Stimulated activated naive CD4-positive, alpha-beta T cell treated with Interleukin-2 at 50 U/mL for 16 hours (primary cell): ENCODE data around the gene UBE2M.

ENCODE experiments used
- DNase-seq: peaks from one replicate; lab custom pipeline; 2025; lab: John Stamatoyannopoulos, UW

The UBE2M gene

GRCh38 chr19:58570770-58571574 lies 12.6 kb upstream of the UBE2M start:
- DNase-seq, result no peak

DNA sequence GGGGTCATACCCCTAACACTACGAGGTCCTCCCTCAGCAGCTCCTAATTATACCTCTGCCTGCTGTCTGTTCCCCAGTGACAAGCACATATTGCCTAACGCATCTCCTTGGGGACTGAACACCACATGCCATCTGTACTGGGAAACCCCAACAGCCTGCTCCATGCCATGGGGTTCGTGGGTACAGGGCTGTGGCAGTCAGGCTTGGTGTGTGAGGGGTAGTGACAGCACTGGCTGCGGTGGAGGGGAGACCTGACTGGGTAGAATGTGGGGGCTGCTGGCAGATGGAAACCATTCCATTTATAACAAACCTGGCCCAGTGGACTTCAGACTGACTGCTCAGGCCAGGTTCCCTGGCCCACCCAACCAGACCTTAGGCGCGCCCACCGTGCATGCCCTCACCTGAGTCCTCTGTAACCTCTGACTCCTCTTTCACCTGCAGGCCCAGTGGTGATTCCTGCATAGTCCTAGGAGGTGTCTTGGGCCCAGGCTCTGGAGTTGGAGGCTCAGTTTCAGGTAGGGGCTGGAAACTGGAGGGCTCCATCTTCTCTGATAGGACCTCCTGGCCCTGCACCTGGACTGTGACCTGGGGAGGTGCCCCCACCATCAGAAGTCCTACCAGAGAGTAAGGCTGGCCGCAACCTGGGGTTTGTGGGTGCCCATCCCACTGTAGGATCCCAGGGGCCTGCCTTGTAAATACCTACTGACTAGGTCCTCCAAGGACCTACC lies 11.7 kb upstream of the UBE2M start:
- no peak for DNase-seq

DNA sequence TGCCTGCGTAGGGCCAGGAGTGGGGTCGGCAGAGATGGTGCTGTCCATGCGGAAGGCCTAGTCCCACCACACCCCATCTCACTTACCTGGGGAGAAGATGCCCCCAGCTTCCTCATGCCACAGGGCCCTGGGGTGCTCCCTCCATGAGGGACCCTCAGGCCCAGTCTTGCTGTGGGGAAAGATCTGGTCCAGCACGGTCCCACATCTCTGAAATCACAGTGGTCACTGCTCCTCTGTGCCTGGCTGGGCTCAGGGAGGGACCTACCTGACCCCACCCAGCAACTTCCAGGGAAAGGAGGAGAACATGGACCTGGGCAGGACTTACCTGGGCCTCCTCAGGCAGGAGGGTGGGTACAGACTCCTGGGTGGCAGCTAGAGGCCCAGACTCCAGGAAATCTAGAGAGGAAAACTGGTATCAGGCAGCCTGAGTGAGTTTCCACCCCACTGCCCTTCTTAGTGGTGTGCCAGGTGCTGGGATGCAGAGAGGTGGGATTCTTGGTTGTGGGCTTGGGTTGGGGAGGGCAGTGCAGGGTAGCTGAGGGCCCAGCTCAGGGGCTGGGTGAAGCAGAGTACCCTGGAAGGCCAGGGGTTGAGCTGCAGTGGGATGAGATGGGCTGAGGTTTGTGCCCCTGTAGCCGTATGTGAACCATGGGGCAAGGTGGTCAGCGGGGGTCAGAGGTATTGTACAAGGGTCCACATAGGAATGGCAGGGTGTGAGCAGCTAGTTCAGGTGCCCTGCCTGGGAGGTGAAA lies 11.0 kb upstream of the UBE2M start:
- DNase-seq, result no peak

- DNase-seq, result no peak
These were observed 10.2 kb upstream of the UBE2M start for GRCh38 chr19:58568453-58569130.

DNA sequence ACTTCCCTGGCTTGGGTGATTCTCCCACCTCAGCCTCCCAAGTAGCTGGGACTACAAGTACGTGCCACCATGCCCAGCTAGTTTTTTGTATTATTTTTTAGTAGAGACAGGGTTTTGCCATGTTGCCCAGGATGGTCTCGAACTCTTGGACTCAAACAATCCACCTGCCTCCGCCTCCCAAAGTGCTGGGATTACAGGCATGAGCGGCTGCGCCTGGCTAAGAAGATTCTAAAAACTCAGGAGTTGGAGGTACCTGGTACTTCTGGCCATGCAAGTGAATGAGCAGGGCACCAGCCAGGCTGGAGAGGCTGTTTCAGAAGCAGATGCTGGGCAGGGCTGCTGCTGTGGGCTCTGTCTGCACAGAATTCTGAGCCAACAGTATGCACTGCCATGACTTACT lies 8.6 kb upstream of the UBE2M start:
- no peak for DNase-seq

DNA sequence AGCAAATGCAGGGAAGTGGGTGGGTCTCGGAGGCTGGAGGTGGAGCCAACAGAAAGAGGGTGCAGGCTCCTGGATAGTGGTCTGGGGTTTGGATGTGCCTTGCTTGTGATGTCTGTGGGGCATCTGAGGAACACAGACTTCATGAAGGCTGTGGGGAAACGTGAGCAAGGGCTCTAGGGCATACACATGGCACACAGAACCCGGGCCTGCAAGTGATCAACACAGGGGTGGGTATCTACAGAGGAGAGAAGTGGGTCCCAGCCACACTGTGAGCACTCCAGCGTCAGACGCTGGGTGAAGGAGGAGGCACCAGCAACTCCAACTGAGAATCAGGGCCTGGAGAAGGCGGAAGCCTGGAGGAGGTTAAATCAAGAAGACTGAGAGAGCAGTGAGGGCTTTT lies 5.4 kb upstream of the UBE2M start:
- DNase-seq, result no peak

DNA sequence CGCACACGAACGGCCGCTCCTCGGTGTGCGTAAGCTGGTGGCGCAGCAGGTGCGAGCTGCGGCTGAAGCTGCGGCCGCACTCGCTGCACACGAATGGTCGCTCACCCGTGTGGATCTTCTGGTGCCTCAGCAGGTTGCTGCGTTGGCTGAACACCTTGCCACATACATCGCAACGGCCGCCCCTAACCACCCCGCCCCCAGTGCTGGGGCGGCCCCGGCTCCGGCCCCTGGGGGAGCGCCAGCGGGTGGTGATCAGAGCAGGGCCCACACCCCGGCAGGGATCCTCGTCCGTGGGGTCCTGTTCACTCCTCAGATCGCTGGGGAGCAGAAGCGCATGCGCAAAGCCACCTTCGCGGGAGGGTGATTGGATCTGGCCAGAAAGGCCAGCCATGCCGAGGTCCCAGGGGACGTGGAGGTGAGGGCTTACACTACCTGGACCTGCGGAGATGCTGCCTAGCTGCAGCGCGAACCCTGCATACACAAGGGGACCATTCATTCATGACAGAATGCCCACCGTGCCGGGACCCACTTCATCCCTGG lies 4.7 kb upstream of the UBE2M start:
- DNase-seq, result no peak

DNA sequence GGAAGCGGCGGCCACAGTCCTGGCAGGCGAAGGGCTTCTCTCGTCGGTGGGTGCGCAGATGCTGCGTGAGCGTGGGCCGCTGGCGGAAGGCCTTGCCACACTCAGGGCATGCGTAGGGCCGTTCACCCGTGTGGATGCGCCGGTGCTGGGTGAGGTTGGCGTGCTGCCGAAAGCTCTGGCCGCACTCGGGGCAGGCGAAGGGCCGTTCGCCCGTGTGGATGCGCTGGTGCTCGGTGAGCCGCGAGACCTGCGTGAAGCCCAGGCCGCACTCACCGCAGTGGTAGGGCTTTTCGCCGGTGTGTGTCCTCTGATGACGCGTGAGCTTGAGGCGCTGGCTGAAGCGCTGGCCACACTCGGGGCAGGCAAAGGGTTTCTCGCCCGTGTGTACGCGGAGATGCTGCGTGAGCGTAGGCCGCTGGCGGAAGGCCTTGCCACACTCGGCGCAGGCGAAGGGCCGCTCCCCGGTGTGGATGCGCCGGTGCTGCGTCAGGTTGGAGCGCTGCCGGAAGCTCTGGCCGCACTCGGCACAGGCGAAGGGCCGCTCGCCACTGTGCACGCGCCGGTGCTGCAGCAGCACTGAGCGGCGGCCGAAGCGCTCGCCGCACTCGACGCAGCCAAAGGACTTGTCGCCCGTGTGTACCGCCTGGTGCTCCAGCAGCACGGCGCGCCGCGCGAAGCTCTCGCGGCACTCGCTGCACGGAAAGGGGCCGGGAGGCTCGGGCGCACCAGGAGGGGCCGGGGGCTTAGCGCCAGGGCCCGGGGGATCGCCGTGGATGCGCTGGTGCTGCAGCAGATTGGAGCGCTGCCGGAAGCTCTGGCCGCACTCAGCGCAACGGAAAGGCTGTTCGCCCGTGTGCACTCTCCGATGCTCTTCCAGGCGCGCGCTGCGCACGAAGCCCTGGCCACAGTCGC lies 4.0 kb upstream of the UBE2M start:
- no peak for DNase-seq

GRCh38 chr19:58561373-58562121 lies 3.1 kb upstream of the UBE2M start:
- no peak for DNase-seq

GRCh38 chr19:58560921-58561320 lies 2.5 kb upstream of the UBE2M start:
- DNase-seq, result no peak

DNA sequence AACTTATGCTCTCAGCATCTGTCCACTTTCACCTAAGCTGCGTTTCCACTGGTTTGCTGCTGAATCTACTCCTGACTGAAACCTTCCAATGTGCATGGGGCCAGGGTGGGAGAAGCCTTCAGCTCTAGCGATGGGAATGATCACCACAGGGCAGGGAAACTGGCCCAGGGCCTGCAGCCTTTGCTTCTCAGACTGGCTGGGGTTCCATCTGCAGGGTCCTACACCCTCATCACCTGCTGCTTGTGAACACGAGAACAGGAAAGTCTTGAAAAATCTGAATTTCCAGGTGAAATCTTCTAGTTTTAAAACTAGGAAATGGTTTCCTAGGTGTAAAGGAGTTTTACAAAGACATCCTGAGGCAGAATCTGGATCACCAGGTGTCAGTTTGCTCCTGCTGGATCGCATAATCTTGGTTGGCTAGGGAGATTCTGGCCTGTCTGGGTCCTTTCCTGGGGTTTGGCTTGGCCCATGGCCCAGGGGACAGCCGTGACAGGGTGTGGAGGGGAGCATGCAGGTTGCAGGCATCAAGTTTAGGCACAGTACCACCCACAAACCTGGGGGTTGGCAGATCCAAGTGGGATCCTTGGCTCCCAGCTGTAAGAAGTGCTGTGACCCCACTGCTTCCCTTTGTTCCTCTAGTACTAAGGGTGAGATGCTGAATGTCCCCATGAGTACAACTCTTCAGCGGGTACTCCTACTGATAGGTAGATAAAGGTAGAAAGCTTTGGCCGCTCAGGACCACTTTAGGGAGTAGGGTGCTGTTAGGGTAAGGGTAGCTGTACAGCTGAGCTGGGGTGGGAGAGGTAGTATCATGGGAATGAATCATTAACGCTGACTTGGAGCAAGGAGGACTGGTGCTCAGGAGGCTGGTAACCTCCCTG lies 1.8 kb upstream of the UBE2M start:
- no peak for DNase-seq

- DNase-seq, result no peak
These were observed 1.0 kb upstream of the UBE2M start for GRCh38 chr19:58559275-58560006.

- DNase-seq, result no peak
These were observed 338 bp upstream of the UBE2M start for GRCh38 chr19:58558623-58559274.

DNA sequence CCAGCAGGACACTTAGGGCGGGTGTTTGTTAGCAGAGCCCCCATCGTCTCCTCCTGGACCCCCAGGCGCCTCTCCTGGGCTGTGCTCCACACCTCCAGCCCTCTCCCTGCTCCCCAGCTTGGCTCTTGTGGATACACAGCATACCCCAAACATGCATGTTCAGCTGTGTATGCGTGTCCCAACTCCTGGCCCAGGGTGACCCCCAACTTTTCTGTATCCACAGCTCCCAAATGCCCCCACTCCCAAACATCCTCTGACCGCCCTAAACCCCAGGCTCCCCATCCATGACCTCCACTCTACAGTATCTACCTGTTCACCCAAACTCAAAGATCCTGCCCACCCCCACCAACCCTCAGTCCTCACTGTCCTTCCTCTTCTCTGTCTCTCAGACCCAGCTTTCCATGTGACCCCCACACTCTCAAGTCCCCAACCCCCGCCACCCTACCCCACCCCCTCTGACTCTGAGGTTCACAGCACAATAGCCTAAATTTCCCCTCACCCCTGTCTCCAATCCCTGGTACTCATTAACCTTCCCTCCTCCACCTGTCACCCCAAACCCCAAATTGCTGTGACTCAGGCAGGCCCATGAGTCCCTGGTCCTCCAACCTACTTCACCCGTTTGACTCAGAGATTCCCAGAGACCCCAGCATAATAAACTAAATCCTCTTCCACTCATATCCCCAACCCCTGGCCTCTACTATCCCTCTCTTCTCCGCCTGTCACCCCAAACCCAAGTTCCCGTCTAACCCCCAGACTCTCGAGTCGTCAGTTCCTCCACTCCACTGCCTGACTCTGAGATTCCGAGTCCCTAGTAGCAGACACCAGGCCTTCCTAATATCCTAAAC lies 968 bp downstream of the UBE2M start:
- no peak for DNase-seq

DNA sequence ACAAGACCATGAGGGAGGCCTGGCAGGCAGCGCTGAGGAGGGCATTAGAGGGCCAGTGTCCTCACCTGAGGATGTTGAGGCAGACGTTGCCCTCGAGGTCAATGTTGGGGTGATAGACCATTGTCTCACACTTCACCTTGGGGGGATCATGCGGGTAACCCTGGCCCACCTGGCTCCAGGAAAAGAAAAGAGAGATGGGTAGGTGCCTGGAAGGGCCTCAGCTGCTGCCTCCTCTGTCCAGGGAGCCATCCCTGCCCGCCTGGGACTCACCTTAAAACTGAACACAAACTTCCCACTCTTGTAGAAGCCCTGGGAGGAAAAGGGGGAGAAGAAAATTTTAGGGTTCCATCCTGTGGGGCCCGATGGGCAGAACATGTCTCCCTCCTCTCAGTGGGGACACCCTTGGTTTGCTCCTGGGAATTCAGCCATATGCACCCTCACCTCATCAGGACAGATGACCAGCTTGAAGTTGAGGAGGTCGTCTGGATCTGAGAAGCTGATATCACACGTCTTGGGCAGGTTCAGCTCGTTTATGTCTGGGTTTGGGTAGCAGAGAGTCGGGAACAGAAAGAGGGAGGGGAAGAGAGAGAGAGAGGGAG lies 1.7 kb downstream of the UBE2M start:
- DNase-seq, result no peak

DNA sequence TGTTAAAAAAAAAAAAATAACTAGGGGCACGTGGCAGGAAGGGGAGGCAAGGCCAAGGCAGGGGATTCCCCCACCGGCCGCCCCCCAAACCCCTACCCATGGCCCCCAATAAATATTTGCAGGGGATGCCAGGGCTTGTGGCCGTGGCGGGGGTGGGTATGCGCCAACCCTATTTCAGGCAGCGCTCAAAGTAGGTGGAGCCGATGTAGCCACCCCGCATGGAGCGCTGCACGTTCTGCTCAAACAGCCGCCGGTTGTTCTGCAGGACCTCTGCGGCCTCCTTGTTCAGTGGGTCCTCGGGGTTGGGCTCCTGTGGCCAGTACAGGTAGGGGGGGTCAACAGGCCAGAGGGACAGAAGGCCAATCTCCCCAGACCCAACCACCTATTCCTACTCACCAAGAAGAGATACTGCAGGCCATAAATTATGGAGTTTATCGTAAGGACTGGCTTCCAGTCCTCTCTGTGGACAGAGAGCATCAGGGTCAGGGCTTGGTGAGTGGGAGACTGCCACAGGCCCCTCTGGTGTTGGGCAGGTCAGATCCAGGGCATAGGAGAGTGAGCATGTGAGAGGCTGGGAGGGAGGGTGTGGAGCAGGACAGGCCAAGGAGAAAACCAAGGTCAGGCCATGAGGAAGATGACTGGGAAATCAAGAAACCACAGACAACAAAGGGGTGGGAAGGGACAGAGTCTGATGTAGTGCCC lies 2.3 kb downstream of the UBE2M start:
- no peak for DNase-seq
